ENCODE results near the gene ZBTB46.
A peak's percentile ranks its signal among the peaks of the same experiment; 100 is the strongest.

ZBTB46 gene

DNA sequence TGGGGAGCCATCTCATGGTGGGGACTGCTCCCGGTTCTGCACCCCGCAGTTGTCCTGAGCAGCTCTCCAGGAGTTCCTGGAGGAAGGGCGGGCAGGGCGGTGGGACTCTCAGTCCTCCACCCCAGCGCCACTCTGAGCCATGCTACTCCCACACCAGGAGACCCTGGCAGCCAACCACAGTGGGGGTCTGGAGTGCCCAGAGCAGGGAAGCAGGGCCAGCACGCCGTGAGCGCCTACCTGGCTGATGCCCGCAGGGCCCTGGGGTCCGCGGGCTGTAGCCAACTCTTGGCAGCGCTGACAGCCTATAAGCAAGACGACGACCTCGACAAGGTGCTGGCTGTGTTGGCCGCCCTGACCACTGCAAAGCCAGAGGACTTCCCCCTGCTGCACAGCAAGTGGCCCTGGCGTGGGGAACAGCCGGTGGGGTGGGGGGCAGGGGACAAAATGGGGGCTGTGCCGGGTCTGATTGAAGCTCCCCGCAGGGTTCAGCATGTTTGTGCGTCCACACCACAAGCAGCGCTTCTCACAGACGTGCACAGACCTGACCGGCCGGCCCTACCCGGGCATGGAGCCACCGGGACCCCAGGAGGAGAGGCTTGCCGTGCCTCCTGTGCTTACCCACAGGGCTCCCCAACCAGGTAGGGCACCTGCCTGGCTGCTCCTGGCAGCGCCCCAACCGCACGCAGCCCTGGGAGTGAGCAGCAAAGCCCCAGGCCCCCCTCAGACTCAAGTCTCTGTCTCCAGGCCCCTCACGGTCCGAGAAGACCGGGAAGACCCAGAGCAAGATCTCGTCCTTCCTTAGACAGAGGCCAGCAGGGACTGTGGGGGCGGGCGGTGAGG lies 136.3 kb downstream of the ZBTB46 start:
- DNase-seq (ENCODE audit: low spot score), result peak; percentile 27

DNA sequence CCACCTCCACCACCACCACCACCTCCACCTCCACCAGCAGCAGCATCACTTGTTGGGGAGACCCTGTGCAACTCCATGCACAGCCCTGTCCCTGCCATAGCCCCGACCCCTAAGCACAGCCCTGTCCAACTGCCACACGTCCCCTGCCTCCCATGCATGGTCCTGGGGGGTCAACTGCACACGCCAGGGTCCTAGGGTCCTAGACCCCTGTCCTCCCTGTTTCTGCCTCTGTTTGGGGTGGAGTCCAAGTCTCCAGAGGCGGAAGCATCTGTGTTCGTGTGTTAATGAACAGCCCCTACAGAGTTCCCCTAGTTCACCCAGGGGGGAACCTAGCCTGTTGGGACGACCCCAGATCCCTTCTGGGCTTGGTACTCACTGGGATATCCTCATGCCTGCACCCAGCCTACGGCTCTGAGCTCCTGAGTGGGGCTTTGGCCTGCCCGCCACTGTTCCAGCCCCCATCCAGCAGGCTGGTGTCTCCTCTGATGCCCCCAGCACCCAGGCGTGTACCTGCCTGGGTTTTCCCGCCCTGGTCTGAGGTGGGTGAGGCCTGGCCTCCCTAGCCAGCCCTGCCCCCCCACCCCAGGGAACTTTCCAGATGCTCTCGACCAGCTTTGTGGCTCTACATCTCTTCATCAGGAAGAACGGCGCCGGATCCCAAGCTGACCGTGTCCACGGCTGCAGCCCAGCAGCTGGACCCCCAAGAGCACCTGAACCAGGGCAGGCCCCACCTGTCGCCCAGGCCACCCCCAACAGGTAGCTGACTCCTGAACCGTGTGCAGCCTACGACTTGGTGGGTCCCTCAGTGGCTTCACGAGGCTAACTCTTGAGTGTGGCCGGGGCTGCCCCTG lies 137.1 kb downstream of the ZBTB46 start:
- DNase-seq (ENCODE audit: low spot score), result peak; percentile 10
